H1 (cell line): ENCODE data around the gene DENND4A. TPM values are rescaled to one million over a fixed set of nuclear protein-coding genes. Genes with fewer than 3 reads are reported as not detected.

Experiments used
- CTCF ChIA-PET: fragments of 300-600 bp; sonication (Branson Sonifier 250); formaldehyde crosslinking; loops from one replicate; lab custom pipeline; 2021; ENCODE audit not compliant: partially characterized antibody; lab: Charles Lee
- POLR2A ChIA-PET: fragments of 300-600 bp; sonication (Branson Sonifier 250); formaldehyde crosslinking; loops from one replicate; lab custom pipeline; 2021; ENCODE audit warnings: inconsistent platforms; ENCODE audit not compliant: partially characterized antibody; lab: Charles Lee
- DNase-seq, 2 experiments: peaks; one replicate each; pipeline versions ENCODE4 v3.0.0 to v3.0.0-alpha.2; 2010 to 2022; ENCODE audit warnings: low spot score in 2 of 2, low read depth in 1 of 2, mixed read lengths in 1 of 2
- FAIRE-seq: peaks from 2 replicates; lab custom pipeline; 2011; peaks lifted over from hg19 to GRCh38; lab: Jason Lieb, UNC
- H2AFZ ChIP-seq: 2 replicates; pipeline ENCODE4 v1.8.1; 2012; ENCODE audit warnings: low read length, inconsistent platforms
- H2AK5ac ChIP-seq: 2 replicates; pipeline ENCODE4 v1.6.1; 2013; ENCODE audit warnings: low read depth, low read length
- H2BK120ac ChIP-seq: replicated peaks from 2 replicates; pipeline ENCODE3; 2013; ENCODE audit warnings: low read depth, low read length, inconsistent platforms
- H2BK12ac ChIP-seq: 2 replicates; pipeline ENCODE4 v1.6.1; 2013; ENCODE audit warnings: low read depth, low read length
- H2BK15ac ChIP-seq: 2 replicates; pipeline ENCODE4 v1.6.1; 2013; ENCODE audit warnings: low read length
- H2BK20ac ChIP-seq: 2 replicates; pipeline ENCODE4 v1.6.1; 2013; ENCODE audit warnings: low read length
- H2BK5ac ChIP-seq: 2 replicates; pipeline ENCODE4 v1.6.1; 2013; ENCODE audit warnings: low read depth, low read length
- H3K14ac ChIP-seq: 2 replicates; pipeline ENCODE4 v1.6.1; 2013; ENCODE audit warnings: inconsistent platforms; ENCODE audit not compliant: insufficient read length
- H3K18ac ChIP-seq: 2 replicates; pipeline ENCODE4 v1.6.1; 2013; ENCODE audit warnings: low read length; ENCODE audit errors: extremely low read depth
- H3K23ac ChIP-seq: 2 replicates; pipeline ENCODE4 v1.6.1; 2013; ENCODE audit warnings: inconsistent platforms; ENCODE audit not compliant: insufficient read length
- H3K23me2 ChIP-seq: 2 replicates; pipeline ENCODE4 v1.6.1; 2013; ENCODE audit warnings: low read depth, low read length
- H3K27ac ChIP-seq: 2 replicates; pipeline ENCODE4 v1.6.1; 2011; ENCODE audit warnings: low read depth, low read length, inconsistent platforms
- H3K27me3 ChIP-seq, 4 experiments: replicated peaks in 1 of 4; 1 replicate in 1 of 4; 2 replicates in 3 of 4; pipeline versions ENCODE4 v1.6.1 to v1.8.1; 2011 to 2013; ENCODE audit warnings: low read length in 3 of 4, mild to moderate bottlenecking in 3 of 4, inconsistent platforms in 2 of 4, mixed read lengths in 2 of 4, moderate library complexity in 1 of 4; ENCODE audit not compliant: control insufficient read depth in 3 of 4, insufficient read depth in 3 of 4; ENCODE audit errors: extremely low read depth in 1 of 4
- H3K36me3 ChIP-seq, 4 experiments: 2 replicates each; pipeline versions ENCODE4 v1.6.1 to v1.8.1; 2011 to 2013; ENCODE audit warnings: mild to moderate bottlenecking in 4 of 4, low read length in 3 of 4, moderate library complexity in 2 of 4, control low read depth in 1 of 4, inconsistent platforms in 1 of 4; ENCODE audit not compliant: insufficient read depth in 4 of 4, control insufficient read depth in 2 of 4
- H3K4ac ChIP-seq: replicated peaks from 2 replicates; pipeline ENCODE3; 2013; ENCODE audit warnings: low read length, low read depth, mixed read lengths, inconsistent platforms; ENCODE audit not compliant: insufficient read length
- H3K4me1 ChIP-seq, 4 experiments: replicated peaks in 1 of 4; 1 replicate in 1 of 4; 2 replicates in 3 of 4; pipeline versions ENCODE4 v1.6.1 to v1.8.1; 2011 to 2013; ENCODE audit warnings: low read length in 3 of 4, inconsistent platforms in 2 of 4, mixed read lengths in 1 of 4; ENCODE audit not compliant: insufficient read depth in 4 of 4, control insufficient read depth in 3 of 4
- H3K4me2 ChIP-seq, 2 experiments: 2 replicates each; pipeline versions ENCODE4 v1.6.1 to v1.8.1; 2011 to 2013; ENCODE audit warnings: low read depth in 2 of 2, low read length in 2 of 2, control low read depth in 1 of 2, inconsistent platforms in 1 of 2, mild to moderate bottlenecking in 1 of 2; ENCODE audit not compliant: insufficient read depth in 1 of 2
- H3K4me3 ChIP-seq, 4 experiments: fragments of 200-600, 300-600 bp in 1 of 4; sonication (generic), shearing (Covaris generic), sonication (Bioruptor Twin) in 1 of 4; 2 replicates each; pipeline versions ENCODE4 v1.5.1 to v1.8.1; 2011 to 2016; ENCODE audit warnings: low read length in 4 of 4, low read depth in 3 of 4, control low read depth in 2 of 4, inconsistent platforms in 2 of 4, mild to moderate bottlenecking in 2 of 4, mixed read lengths in 1 of 4, moderate library complexity in 1 of 4; ENCODE audit not compliant: insufficient read depth in 2 of 4; ENCODE audit errors: extremely low read depth in 1 of 4
- H3K56ac ChIP-seq: replicated peaks from 2 replicates; pipeline ENCODE3; 2013; ENCODE audit warnings: low read depth, mild to moderate bottlenecking, mixed read lengths, low read length, inconsistent platforms; ENCODE audit not compliant: insufficient read length
- H3K79me1 ChIP-seq: 2 replicates; pipeline ENCODE4 v1.6.1; 2013; ENCODE audit warnings: low read depth, low read length, control low read depth
- H3K79me2 ChIP-seq, 2 experiments: 2 replicates each; pipeline versions ENCODE4 v1.6.1 to v1.8.1; 2012 to 2013; ENCODE audit warnings: low read length in 2 of 2, mild to moderate bottlenecking in 2 of 2, inconsistent platforms in 1 of 2; ENCODE audit not compliant: insufficient read depth in 2 of 2, control insufficient read depth in 1 of 2
- H3K9ac ChIP-seq, 4 experiments: replicated peaks in 1 of 4; 1 replicate in 1 of 4; 2 replicates in 3 of 4; pipeline versions ENCODE4 v1.6.1 to v1.8.1; 2011 to 2013; ENCODE audit warnings: low read depth in 3 of 4, low read length in 3 of 4, control low read depth in 2 of 4, mild to moderate bottlenecking in 2 of 4, moderate library complexity in 2 of 4, inconsistent platforms in 1 of 4; ENCODE audit errors: extremely low read depth in 1 of 4
- H3K9me3 ChIP-seq, 2 experiments: 2 replicates each; pipeline versions ENCODE4 v1.6.1 to v1.8.1; 2012 to 2013; ENCODE audit warnings: mild to moderate bottlenecking in 2 of 2, moderate library complexity in 2 of 2, control low read depth in 1 of 2, inconsistent platforms in 1 of 2, low read depth in 1 of 2, low read length in 1 of 2, mixed read lengths in 1 of 2; ENCODE audit not compliant: insufficient read depth in 2 of 2
- H4K20me1 ChIP-seq, 2 experiments: replicated peaks in 1 of 2; 2 replicates each; pipeline versions ENCODE3 to v1.8.1; 2011 to 2013; ENCODE audit warnings: inconsistent platforms in 2 of 2, low read length in 2 of 2, mild to moderate bottlenecking in 1 of 2; ENCODE audit not compliant: insufficient read depth in 2 of 2, control insufficient read depth in 1 of 2
- H4K5ac ChIP-seq: 2 replicates; pipeline ENCODE4 v1.6.1; 2013; ENCODE audit warnings: low read length, low read depth, mixed read lengths, inconsistent platforms; ENCODE audit not compliant: insufficient read length
- H4K8ac ChIP-seq: 2 replicates; pipeline ENCODE4 v1.8.0; 2013; ENCODE audit warnings: mild to moderate bottlenecking, moderate library complexity, low read length, inconsistent platforms; ENCODE audit not compliant: insufficient read depth; ENCODE audit errors: extremely low read depth
- H4K91ac ChIP-seq: replicated peaks from 2 replicates; pipeline ENCODE3; 2013; ENCODE audit warnings: low read length, mixed read lengths, inconsistent platforms; ENCODE audit not compliant: insufficient read length
- WGBS, 2 experiments: shearing (Covaris generic) in 1 of 2; methylation state at CpG; one replicate each; pipeline versions ENCODE4 v1.1.6 to v1.1.7; 2013 to 2015; ENCODE audit warnings: low lambda C conversion rate in 2 of 2, mixed read lengths in 2 of 2, inconsistent platforms in 1 of 2, low coverage in 1 of 2, missing lambda C conversion rate in 1 of 2; ENCODE audit not compliant: insufficient replicate concordance in 2 of 2, insufficient coverage in 1 of 2, insufficient read length in 1 of 2; ENCODE audit errors: extremely low coverage in 1 of 2, missing lambda C conversion rate in 1 of 2; 5-methylcytosine and 5-hydroxymethylcytosine counted together
- polyA plus RNA-seq, 7 experiments: library from polyadenylated mRNA; depleted of rRNA in 3 of 7; stranded (reverse) in 5 of 7; unstranded in 2 of 7; fragments of >200 nt in 5 of 7; fragments of 200-250 nt in 2 of 7; gene quantifications; 1 replicate in 5 of 7; 2 replicates in 1 of 7; 4 replicates in 1 of 7; pipeline versions ENCODE4 v1.2.1 to v1.2.3, GENCODE V29; 2011 to 2013; ENCODE audit warnings: missing spikeins in 2 of 7, mixed read lengths in 2 of 7
- total RNA-seq: library from RNA; stranded (reverse); fragmentation: NEBNext Ultra II Directional; extraction: Animal tissue kit (Norgen Biotek cat#: 25700); gene quantifications from 2 replicates; pipeline ENCODE4 v1.2.1, GENCODE V29; 2021

Gene DENND4A
- total and polyA plus RNA-seq, 2 of the 8 experiments (the other 6 are each of a cell fraction or from before 2014, with no cell fraction given) = 1.3 to 4.7 TPM

DNA sequence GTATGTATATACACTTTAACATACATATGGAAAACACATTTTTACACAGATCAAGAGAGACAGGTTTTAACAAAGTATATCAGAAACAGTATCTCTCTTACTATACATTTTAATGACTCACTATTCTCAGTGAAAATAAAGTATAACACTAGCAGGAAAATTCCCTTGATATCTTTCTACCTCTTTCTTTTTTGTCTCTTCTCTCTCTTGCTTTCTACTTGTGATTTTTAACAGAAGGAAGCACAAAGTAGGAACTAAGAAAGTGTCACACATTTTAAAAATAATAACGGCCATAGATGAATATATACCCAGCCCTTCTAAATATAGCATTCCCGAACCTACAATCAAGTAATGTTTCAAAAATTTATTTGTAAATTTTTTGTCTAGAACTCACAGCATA is 4.8 kb downstream of the DENND4A start:
- Histone ChIP-seq H4K8ac (no peak overlapping the region), H4K91ac (no peak overlapping the region), H4K5ac (no peak overlapping the region), H2BK20ac (no peak overlapping the region), H4K20me1 (no peaks in the 10 kb centered on the region), H3K27ac (no peak overlapping the region), H3K27me3 (no peaks in the 10 kb centered on the region), H3K4ac (no peak overlapping the region), H2AK5ac (no peak overlapping the region), H3K4me2 (no peak overlapping the region), H3K23ac (no peak overlapping the region), H3K56ac (no peak overlapping the region), H3K18ac (no peak overlapping the region), H2BK5ac (no peak overlapping the region), H3K36me3 (no peaks in the 10 kb centered on the region), H2AFZ (no peak overlapping the region), H3K23me2 (peaks cover 2% of the 10 kb centered on the region), H3K79me1 (no peaks in the 10 kb centered on the region), H2BK12ac (no peak overlapping the region), H2BK15ac (no peak overlapping the region), H3K4me3 (no peak overlapping the region), H3K9ac (no peak overlapping the region), H3K14ac (no peak overlapping the region), H2BK120ac (no peak overlapping the region), H3K4me1 (no peaks in the 10 kb centered on the region; a peak in 1 of 7 replicates), H3K79me2 (no peaks in the 10 kb centered on the region), H3K9me3 (no peaks in the 10 kb centered on the region)
- FAIRE-seq (no peak), DNase-seq (no peak)
- 89% methylated on average over 2 of the region's 2 CpGs; no CpG with 5 or more reads in 1 of the 2 experiments for WGBS, 2 experiments
- CTCF ChIA-PET = interaction anchor here (0.8 to 1.0 kb wide), 2 partner anchors 26 to 49 kb away, joined by 3 to 4 read pairs; no protein-coding TSS in a partner anchor
- POLR2A ChIA-PET = no interaction called here
